Sigmoid colon (tissue), 7 donors: Measurements from ENCODE around the gene PET100. TPM values are rescaled to one million over a fixed set of nuclear protein-coding genes. Genes with fewer than 3 reads are reported as not detected.

Experiments used
- DNase-seq: peaks from one replicate; pipeline ENCODE4 v3.0.0-alpha.2; 2019
- H3K27ac ChIP-seq, 4 donors: fragments of 200-600 bp; sonication (generic); one replicate each; pipeline ENCODE4 v1.5.1; 2016 to 2019; ENCODE audit warnings: mild to moderate bottlenecking in 1 of 4
- H3K27me3 ChIP-seq, 3 donors: fragments of 200-600 bp; sonication (generic); one replicate each; pipeline ENCODE4 v1.5.1; 2019; ENCODE audit warnings: mild to moderate bottlenecking in 1 of 3
- H3K36me3 ChIP-seq, 4 donors: fragments of 200-600 bp; sonication (generic); one replicate each; pipeline ENCODE4 v1.5.1; 2016 to 2019
- H3K4me1 ChIP-seq, 4 donors: fragments of 200-600 bp; sonication (generic); one replicate each; pipeline ENCODE4 v1.5.1; 2017 to 2019
- H3K4me3 ChIP-seq, 4 donors: fragments of 200-600 bp; sonication (generic); one replicate each; pipeline ENCODE4 v1.5.1; 2017 to 2019; ENCODE audit warnings: mild to moderate bottlenecking in 2 of 4, moderate library complexity in 1 of 4
- H3K9me3 ChIP-seq, 4 donors: fragments of 200-600 bp in 3 of 4; sonication (generic) in 3 of 4; one replicate each; pipeline versions ENCODE4 v1.5.1 to v1.6.1; 2013 to 2019
- POLR2A ChIP-seq, 2 donors: fragments of 450-650 bp; IDR thresholded peaks; one replicate each; pipeline ENCODE4 v1.6.1; 2016; ENCODE audit warnings: antibody characterized with exemption in 2 of 2, mild to moderate bottlenecking in 2 of 2, moderate library complexity in 2 of 2
- POLR2AphosphoS5 ChIP-seq, 4 donors: sonication (generic); formaldehyde crosslinking; IDR thresholded peaks; one replicate each; pipeline ENCODE4 v1.6.1; 2017; ENCODE audit warnings: antibody characterized with exemption in 4 of 4
- WGBS, 2 donors: extraction: QIAGEN DNeasy Blood & Tissue Kit; methylation state at CpG; one replicate each; pipeline ENCODE4 v1.1.7; 2013; 5-methylcytosine and 5-hydroxymethylcytosine counted together
- intact Hi-C: fragments of 100-400 bp; cut with DNase I; formaldehyde crosslinking; loops from one replicate; pipeline ENCODE4 v1.15.1; 2023
- polyA plus RNA-seq, 3 donors: library from polyadenylated mRNA; stranded (reverse); fragments of 200-250 nt; gene quantifications; one replicate each; pipeline ENCODE4 v1.2.3, GENCODE V29; 2013
- small RNA-seq, 3 donors: library from RNA; depleted of rRNA; stranded (forward); fragments of <200 nt; gene quantifications; one replicate each; pipeline ENCODE3, GENCODE V24; 2016
- total RNA-seq, 4 donors: library from RNA; depleted of rRNA; stranded (reverse); fragments of >200 nt; gene quantifications; one replicate each; pipeline ENCODE4 v1.1.0, GENCODE V29; 2016
- TF ChIP-seq, protein P1 (sequence below), 4 experiments: fragments of 450-650 bp in 3 of 4; fragments of 200-600 bp in 1 of 4; IDR thresholded peaks; one replicate each; pipeline ENCODE4 v1.5.1; 2016 to 2019; ENCODE audit warnings: antibody characterized with exemption in 4 of 4, mild to moderate bottlenecking in 3 of 4, moderate library complexity in 2 of 4
- donor health status: healthy with polysubstance abuse.
- donor health status: Bipolar disorder and iron deficiency.
- donor health status: healthy.

PET100 gene
- total and polyA plus RNA-seq, 7 donors: 10.8 to 70.9 (median 37.1) TPM

DNA sequence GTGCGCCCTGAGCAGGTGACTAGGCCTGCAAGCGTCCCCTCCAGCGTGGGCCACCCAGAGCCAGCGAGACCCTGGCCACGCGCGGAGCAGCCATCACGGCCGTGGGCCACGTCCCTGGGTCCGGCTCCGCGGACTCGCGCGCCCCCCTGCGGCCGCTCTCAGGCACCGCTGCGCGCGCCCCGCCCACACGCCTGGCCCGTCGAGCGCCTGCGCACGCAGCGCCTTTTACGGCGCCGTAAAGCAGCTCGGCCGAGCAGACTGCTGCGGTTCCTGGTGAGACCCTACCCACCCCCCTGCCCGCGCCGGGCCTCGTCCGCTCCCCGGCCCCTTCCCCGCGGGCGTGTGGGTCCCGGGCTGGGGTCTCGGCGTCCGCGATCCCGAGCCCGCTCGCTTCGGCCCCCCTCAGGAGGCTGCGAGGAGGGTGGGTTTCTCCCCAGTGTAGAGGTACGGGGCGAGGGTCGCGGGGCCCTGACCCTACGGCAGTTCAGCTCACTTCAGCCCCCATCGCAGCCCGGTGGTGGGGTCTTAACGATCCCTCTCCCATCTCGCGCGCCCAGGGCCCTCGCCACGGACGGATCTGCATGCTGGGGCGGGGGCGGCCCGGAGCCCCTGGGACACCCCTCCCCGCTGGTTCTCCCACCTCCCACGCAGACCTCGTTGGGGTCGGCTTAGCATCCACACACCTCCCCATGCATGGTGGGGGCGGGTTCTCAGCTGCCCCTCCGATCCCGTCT is 51.2 kb downstream of the PET100 start, which contains the start of gene TRAPPC5:
TSS of gene TRAPPC5 (plus strand) at position 228 of the 734 bp plus-strand sequence. CDS start 1,421 bp downstream, outside the sequence.
- peak; percentile 89 for DNase-seq
- no peaks in the 10 kb centered on the region for H3K9me3 ChIP-seq
- H3K27me3 ChIP-seq: peaks cover 0 to 40% (median 15%) of the 10 kb centered on the region in 3 donors
- peak within 1 kb of the TSS; percentile 86 to 90 (median 86) for H3K27ac ChIP-seq
- H3K36me3 ChIP-seq: peaks cover 0 to 25% (median 19%) of the 10 kb centered on the region in 4 donors
- H3K4me3 ChIP-seq: peak within 1 kb of the TSS; percentile 94 to 98 (median 97)
- TF ChIP-seq POLR2A (IDR thresholded peaks at IDR 0.05) (no peak), POLR2AphosphoS5 (IDR thresholded peaks at IDR 0.05) (peak in 3 of 4 donors; percentile 66 to 77 (median 73))
- TF ChIP-seq, protein P1, sequence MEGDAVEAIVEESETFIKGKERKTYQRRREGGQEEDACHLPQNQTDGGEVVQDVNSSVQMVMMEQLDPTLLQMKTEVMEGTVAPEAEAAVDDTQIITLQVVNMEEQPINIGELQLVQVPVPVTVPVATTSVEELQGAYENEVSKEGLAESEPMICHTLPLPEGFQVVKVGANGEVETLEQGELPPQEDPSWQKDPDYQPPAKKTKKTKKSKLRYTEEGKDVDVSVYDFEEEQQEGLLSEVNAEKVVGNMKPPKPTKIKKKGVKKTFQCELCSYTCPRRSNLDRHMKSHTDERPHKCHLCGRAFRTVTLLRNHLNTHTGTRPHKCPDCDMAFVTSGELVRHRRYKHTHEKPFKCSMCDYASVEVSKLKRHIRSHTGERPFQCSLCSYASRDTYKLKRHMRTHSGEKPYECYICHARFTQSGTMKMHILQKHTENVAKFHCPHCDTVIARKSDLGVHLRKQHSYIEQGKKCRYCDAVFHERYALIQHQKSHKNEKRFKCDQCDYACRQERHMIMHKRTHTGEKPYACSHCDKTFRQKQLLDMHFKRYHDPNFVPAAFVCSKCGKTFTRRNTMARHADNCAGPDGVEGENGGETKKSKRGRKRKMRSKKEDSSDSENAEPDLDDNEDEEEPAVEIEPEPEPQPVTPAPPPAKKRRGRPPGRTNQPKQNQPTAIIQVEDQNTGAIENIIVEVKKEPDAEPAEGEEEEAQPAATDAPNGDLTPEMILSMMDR (IDR thresholded peaks at IDR 0.05): peak; percentile 8 to 99 (median 42)
- peaks cover 0 to 22% (median 14%) of the 10 kb centered on the region in 4 donors for H3K4me1 ChIP-seq
- 0% methylated on average over 79 of the region's 79 CpGs for WGBS, 2 donors
- intact Hi-C loops: loop anchor here (1.0 to 5.0 kb wide), 4 partner anchors 28 to 122 kb away; partner anchors contain the start of genes PET100 and XAB2

Small RNAs within 50 kb of the gene (small RNA-seq; reads per million reads assigned to genes)
- 0 reads per million in 3 donors for gene MIR6792

Other genes with a start within 250 kb of the PET100 start
- 1 to 10 TPM in 3 of 4 donors, not detected in 1; 2.3 to 4.8 (median 3.6) TPM for gene PEX11G, start 140.8 kb upstream of the PET100 start, total RNA-seq
- gene PEX11G, start 140.8 kb upstream of the PET100 start, polyA plus RNA-seq: 10 to 100 TPM in 1 of 3 donors, 1 to 10 TPM in 2; 5.4 to 12.3 (median 6.6) TPM
- 100 to 1,000 TPM in 1 of 4 donors, 10 to 100 TPM in 3; 64.5 to 120 (median 69.6) TPM for gene ZNF358, start 113.7 kb upstream of the PET100 start, total RNA-seq
- 10 to 100 TPM; 29.3 to 52.9 (median 31.9) TPM for gene ZNF358, start 113.7 kb upstream of the PET100 start, polyA plus RNA-seq
- gene MCOLN1, start 107.2 kb upstream of the PET100 start, total RNA-seq: 10 to 100 TPM; 15.5 to 21.3 (median 17.1) TPM
- 10 to 100 TPM; 16.0 to 23.7 (median 16.8) TPM for gene MCOLN1, start 107.2 kb upstream of the PET100 start, polyA plus RNA-seq
- 10 to 100 TPM; 35.2 to 77.0 (median 44.1) TPM for gene PNPLA6, start 94.1 kb upstream of the PET100 start, total RNA-seq
- gene PNPLA6, start 94.1 kb upstream of the PET100 start, polyA plus RNA-seq: 10 to 100 TPM; 13.6 to 76.3 (median 15.0) TPM
- under 1 TPM in 3 of 4 donors, not detected in 1; under 0.01 to 0.28 (median 0.27) TPM for gene CAMSAP3, start 33.9 kb upstream of the PET100 start, total RNA-seq
- gene CAMSAP3, start 33.9 kb upstream of the PET100 start, polyA plus RNA-seq: 10 to 100 TPM; 15.6 to 37.2 (median 26.8) TPM
- 10 to 100 TPM; 29.5 to 38.3 (median 33.8) TPM for gene XAB2, start 248 bp upstream of the PET100 start, total RNA-seq
- gene XAB2, start 248 bp upstream of the PET100 start, polyA plus RNA-seq: 10 to 100 TPM in 2 of 3 donors, 1 to 10 TPM in 1; 9.7 to 29.9 (median 13.8) TPM
- gene PCP2, start 3.9 kb downstream of the PET100 start, total RNA-seq: not detected
- 1 to 10 TPM in 1 of 3 donors, not detected in 2; 1.0 TPM for gene PCP2, start 3.9 kb downstream of the PET100 start, polyA plus RNA-seq
- gene STXBP2, start 7.3 kb downstream of the PET100 start, total RNA-seq: 1 to 10 TPM; 5.9 to 9.3 (median 7.6) TPM
- gene STXBP2, start 7.3 kb downstream of the PET100 start, polyA plus RNA-seq: 100 to 1,000 TPM; 117 to 163 (median 132) TPM
- not detected for gene RETN, start 39.3 kb downstream of the PET100 start, total RNA-seq
- gene RETN, start 39.3 kb downstream of the PET100 start, polyA plus RNA-seq: 10 to 100 TPM in 1 of 3 donors, 1 to 10 TPM in 2; 3.6 to 38.1 (median 8.6) TPM
- gene MCEMP1, start 47.3 kb downstream of the PET100 start, total RNA-seq: under 1 TPM in 3 of 4 donors, not detected in 1; 0.36 to 0.49 (median 0.41) TPM
- 1 to 10 TPM in 2 of 3 donors, under 1 TPM in 1; 0.51 to 2.8 (median 1.8) TPM for gene MCEMP1, start 47.3 kb downstream of the PET100 start, polyA plus RNA-seq
- gene TRAPPC5, start 51.0 kb downstream of the PET100 start, total RNA-seq: 10 to 100 TPM; 32.8 to 89.6 (median 50.5) TPM
- 10 to 100 TPM; 55.3 to 75.5 (median 55.9) TPM for gene TRAPPC5, start 51.0 kb downstream of the PET100 start, polyA plus RNA-seq
- 1 to 10 TPM in 1 of 4 donors, under 1 TPM in 3; 0.27 to 2.5 (median 0.61) TPM for gene FCER2, start 72.3 kb downstream of the PET100 start, total RNA-seq
- gene FCER2, start 72.3 kb downstream of the PET100 start, polyA plus RNA-seq: 10 to 100 TPM in 1 of 3 donors, under 1 TPM in 1, not detected in 1; 0.46 to 14.7 TPM
- 1 to 10 TPM; 1.4 to 3.6 (median 3.1) TPM for gene CLEC4G, start 102.3 kb downstream of the PET100 start, total RNA-seq
- gene CLEC4G, start 102.3 kb downstream of the PET100 start, polyA plus RNA-seq: under 1 TPM in 2 of 3 donors, not detected in 1; 0.45 to 0.46 TPM
- 1 to 10 TPM; 1.4 to 6.4 (median 5.6) TPM for gene CD209, start 117.7 kb downstream of the PET100 start, total RNA-seq
- gene CD209, start 117.7 kb downstream of the PET100 start, polyA plus RNA-seq: 10 to 100 TPM in 1 of 3 donors, 1 to 10 TPM in 2; 2.9 to 12.3 (median 3.6) TPM
- gene CLEC4M, start 133.4 kb downstream of the PET100 start, total RNA-seq: 1 to 10 TPM in 1 of 4 donors, not detected in 3; 1.4 TPM
- under 1 TPM in 2 of 3 donors, not detected in 1; under 0.01 to 0.82 TPM for gene CLEC4M, start 133.4 kb downstream of the PET100 start, polyA plus RNA-seq
- 10 to 100 TPM in 3 of 4 donors, 1 to 10 TPM in 1; 8.4 to 18.6 (median 12.5) TPM for gene EVI5L, start 200.4 kb downstream of the PET100 start, total RNA-seq
- gene EVI5L, start 200.4 kb downstream of the PET100 start, polyA plus RNA-seq: 10 to 100 TPM in 1 of 3 donors, 1 to 10 TPM in 2; 5.3 to 11.4 (median 6.0) TPM
- not detected for gene PRR36, start 244.6 kb downstream of the PET100 start, total RNA-seq
- gene PRR36, start 244.6 kb downstream of the PET100 start, polyA plus RNA-seq: under 1 TPM in 2 of 3 donors, not detected in 1; under 0.01 to 0.23 TPM